ENCODE data around the gene ATAD1. TPM values are rescaled to one million over a fixed set of nuclear protein-coding genes. Genes with fewer than 3 reads are reported as not detected.

The ATAD1 gene
- total and polyA plus RNA-seq, 3 donors from 2014 or later: 68.5 to 162 (median 107) TPM

GRCh38 chr10:87781545-87781944 is 36.5 kb downstream of the ATAD1 start:
- no peak overlapping the region for H3K27ac ChIP-seq
- H3K9me3 ChIP-seq: no peaks in the 10 kb centered on the region
- no peaks in the 10 kb centered on the region for H3K4me1 ChIP-seq
- DNase-seq: no peak
- H3K36me3 ChIP-seq (ENCODE audit: low read depth, missing control alignments): no peaks in the 10 kb centered on the region
- intact Hi-C loops (cut with DNase I; ENCODE audit: low total_unique reads): no loop called here
- H3K27me3 ChIP-seq: no peaks in the 10 kb centered on the region
- no peak overlapping the region for H3K4me3 ChIP-seq
- 100% methylated on average over 2 of the region's 2 CpGs for WGBS, 2 donors
- no peak for TF ChIP-seq POLR2A (IDR thresholded peaks at IDR 0.05)
- no peak for TF ChIP-seq CTCF (IDR thresholded peaks at IDR 0.05)

- H3K27me3 ChIP-seq: no peaks in the 10 kb centered on the region
- no peaks in the 10 kb centered on the region for H3K9me3 ChIP-seq
- H3K27ac ChIP-seq: no peak overlapping the region
- no peak for TF ChIP-seq CTCF (IDR thresholded peaks at IDR 0.05)
- TF ChIP-seq POLR2A (IDR thresholded peaks at IDR 0.05): no peak
- no peaks in the 10 kb centered on the region for H3K4me1 ChIP-seq
- 94 to 98% methylated on average over 6 of the region's 6 CpGs for WGBS, 2 donors
- no peak for DNase-seq
- H3K4me3 ChIP-seq: no peak overlapping the region
- intact Hi-C loops (cut with DNase I; ENCODE audit: low total_unique reads): no loop called here
- H3K36me3 ChIP-seq (ENCODE audit: low read depth, missing control alignments): no peaks in the 10 kb centered on the region
Observed at GRCh38 chr10:87776328-87776727, 41.7 kb downstream of the ATAD1 start.

DNA sequence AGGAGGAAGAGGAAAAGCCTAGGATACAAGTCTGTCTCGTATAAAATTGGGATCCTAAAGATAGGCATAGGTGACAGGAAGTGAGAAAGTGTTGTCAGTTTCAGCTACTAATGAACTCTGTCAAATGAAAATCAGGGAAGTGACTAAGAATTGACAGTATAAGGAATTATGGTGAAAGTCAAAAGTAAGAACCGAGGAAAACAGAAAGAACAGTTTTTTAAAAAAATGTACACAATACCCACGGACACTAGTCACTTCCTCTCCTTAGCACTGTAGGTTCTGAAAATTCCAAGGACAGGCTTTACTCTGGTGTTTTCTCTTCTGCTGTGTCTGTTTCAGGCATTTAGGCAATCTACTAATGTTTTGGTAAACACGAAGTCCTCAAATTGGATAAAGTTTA is 42.3 kb downstream of the ATAD1 start:
- WGBS, 2 donors: 52 to 59% methylated on average over 4 of the region's 4 CpGs
- TF ChIP-seq CTCF (IDR thresholded peaks at IDR 0.05): no peak
- TF ChIP-seq POLR2A (IDR thresholded peaks at IDR 0.05): no peak

DNA sequence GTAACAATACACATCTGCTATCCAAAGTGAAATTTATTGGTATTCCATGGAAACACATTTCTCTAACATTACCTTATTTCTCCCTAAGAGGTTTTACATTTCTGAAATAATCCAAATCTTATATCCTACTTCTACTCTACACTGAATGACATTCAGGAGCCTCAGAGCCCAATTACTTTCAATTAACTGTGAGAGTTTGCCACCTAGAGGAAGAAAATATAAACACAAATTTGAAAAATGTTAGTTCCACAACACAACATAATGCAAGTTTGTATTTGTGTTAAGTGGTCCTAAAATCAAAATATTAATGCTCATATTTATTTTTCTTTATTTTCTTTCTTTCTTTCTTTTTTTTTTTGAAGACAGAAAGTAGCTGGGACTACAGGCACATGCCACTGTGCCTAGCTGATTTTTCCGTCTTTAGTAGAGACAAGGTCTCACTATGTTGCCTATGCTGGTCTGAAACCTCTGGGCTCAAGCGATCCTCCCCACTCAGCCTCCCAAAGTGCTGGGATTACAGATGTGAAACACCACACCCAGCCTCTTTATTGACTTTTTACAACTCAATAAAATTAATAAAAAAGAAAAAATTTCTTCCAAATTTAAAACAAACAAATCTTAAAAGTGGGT is 46.0 kb downstream of the ATAD1 start:
- H3K27ac ChIP-seq: no peak overlapping the region
- H3K27me3 ChIP-seq: no peaks in the 10 kb centered on the region
- intact Hi-C loops (cut with DNase I; ENCODE audit: low total_unique reads): no loop called here
- no peaks in the 10 kb centered on the region for H3K9me3 ChIP-seq
- no peak overlapping the region for H3K4me3 ChIP-seq
- 91 to 98% methylated on average over 2 of the region's 2 CpGs for WGBS, 2 donors
- no peaks in the 10 kb centered on the region for H3K4me1 ChIP-seq
- TF ChIP-seq POLR2A (IDR thresholded peaks at IDR 0.05) (no peak), CTCF (IDR thresholded peaks at IDR 0.05) (peak in 2 of 3 experiments; percentile 39 to 44)
- H3K36me3 ChIP-seq (ENCODE audit: low read depth, missing control alignments): no peaks in the 10 kb centered on the region
- DNase-seq: no peak

More for the DNA sequence above, 42.3 kb downstream of the ATAD1 start:
- Histone ChIP-seq H3K4me1 (no peaks in the 10 kb centered on the region), H3K4me3 (no peak overlapping the region), H3K36me3 (ENCODE audit: low read depth, missing control alignments) (no peaks in the 10 kb centered on the region), H3K27me3 (no peaks in the 10 kb centered on the region), H3K9me3 (no peaks in the 10 kb centered on the region), H3K27ac (no peak overlapping the region)
- intact Hi-C loops (cut with DNase I; ENCODE audit: low total_unique reads): no loop called here
- DNase-seq: no peak

GRCh38 chr10:87767253-87767652 is 50.8 kb downstream of the ATAD1 start:
- H3K4me3 ChIP-seq: no peak overlapping the region
- 98% methylated on average over 5 of the region's 5 CpGs for WGBS, 2 donors
- no peak for DNase-seq

More at GRCh38 chr10:87767253-87767652, 50.8 kb downstream of the ATAD1 start:
- intact Hi-C loops (cut with DNase I; ENCODE audit: low total_unique reads): no loop called here
- TF ChIP-seq CTCF (IDR thresholded peaks at IDR 0.05) (no peak), POLR2A (IDR thresholded peaks at IDR 0.05) (no peak)
- H3K27ac ChIP-seq: no peak overlapping the region
- no peaks in the 10 kb centered on the region for H3K9me3 ChIP-seq
- H3K36me3 ChIP-seq (ENCODE audit: low read depth, missing control alignments): no peaks in the 10 kb centered on the region
- H3K27me3 ChIP-seq: no peaks in the 10 kb centered on the region
- H3K4me1 ChIP-seq: no peaks in the 10 kb centered on the region

All from testis (tissue), 3 donors.